ENCODE results near the gene TMSB4X. TPM values are rescaled to one million over a fixed set of nuclear protein-coding genes. Genes with fewer than 3 reads are reported as not detected.

Gene TMSB4X
- total and polyA plus RNA-seq, 2 of the 13 experiments (the other 11 are each of a cell fraction or from before 2014, with no cell fraction given), result 10.5 to 29.6 TPM

DNA sequence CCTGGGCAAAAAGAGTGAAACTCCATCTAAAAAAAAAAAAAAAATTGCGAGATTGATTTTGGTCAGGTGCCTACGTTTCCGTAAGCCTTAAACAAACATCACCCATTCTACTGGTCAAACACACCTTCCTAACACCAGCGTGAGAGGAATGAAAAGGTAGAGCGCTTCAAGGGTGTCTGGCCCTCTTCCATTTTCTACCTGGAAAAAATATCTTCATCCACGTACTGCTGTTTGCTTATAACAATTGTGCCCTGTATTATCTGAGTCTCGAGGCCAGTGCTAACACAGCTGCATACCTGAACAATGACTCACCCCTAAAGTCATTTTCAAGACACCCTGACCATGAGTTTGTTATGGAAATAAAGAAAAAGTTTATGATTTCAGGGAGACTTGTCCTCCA, 13.9 kb downstream of the TMSB4X start (continued):
- TF ChIP-seq, protein P1, sequence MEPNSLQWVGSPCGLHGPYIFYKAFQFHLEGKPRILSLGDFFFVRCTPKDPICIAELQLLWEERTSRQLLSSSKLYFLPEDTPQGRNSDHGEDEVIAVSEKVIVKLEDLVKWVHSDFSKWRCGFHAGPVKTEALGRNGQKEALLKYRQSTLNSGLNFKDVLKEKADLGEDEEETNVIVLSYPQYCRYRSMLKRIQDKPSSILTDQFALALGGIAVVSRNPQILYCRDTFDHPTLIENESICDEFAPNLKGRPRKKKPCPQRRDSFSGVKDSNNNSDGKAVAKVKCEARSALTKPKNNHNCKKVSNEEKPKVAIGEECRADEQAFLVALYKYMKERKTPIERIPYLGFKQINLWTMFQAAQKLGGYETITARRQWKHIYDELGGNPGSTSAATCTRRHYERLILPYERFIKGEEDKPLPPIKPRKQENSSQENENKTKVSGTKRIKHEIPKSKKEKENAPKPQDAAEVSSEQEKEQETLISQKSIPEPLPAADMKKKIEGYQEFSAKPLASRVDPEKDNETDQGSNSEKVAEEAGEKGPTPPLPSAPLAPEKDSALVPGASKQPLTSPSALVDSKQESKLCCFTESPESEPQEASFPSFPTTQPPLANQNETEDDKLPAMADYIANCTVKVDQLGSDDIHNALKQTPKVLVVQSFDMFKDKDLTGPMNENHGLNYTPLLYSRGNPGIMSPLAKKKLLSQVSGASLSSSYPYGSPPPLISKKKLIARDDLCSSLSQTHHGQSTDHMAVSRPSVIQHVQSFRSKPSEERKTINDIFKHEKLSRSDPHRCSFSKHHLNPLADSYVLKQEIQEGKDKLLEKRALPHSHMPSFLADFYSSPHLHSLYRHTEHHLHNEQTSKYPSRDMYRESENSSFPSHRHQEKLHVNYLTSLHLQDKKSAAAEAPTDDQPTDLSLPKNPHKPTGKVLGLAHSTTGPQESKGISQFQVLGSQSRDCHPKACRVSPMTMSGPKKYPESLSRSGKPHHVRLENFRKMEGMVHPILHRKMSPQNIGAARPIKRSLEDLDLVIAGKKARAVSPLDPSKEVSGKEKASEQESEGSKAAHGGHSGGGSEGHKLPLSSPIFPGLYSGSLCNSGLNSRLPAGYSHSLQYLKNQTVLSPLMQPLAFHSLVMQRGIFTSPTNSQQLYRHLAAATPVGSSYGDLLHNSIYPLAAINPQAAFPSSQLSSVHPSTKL (CRISPR knock-in tag; IDR thresholded peaks at IDR 0.05), result 0 out of 2 replicates have a peak, but pooled peaks have one; percentile 15
- TF ChIP-seq, protein P2, sequence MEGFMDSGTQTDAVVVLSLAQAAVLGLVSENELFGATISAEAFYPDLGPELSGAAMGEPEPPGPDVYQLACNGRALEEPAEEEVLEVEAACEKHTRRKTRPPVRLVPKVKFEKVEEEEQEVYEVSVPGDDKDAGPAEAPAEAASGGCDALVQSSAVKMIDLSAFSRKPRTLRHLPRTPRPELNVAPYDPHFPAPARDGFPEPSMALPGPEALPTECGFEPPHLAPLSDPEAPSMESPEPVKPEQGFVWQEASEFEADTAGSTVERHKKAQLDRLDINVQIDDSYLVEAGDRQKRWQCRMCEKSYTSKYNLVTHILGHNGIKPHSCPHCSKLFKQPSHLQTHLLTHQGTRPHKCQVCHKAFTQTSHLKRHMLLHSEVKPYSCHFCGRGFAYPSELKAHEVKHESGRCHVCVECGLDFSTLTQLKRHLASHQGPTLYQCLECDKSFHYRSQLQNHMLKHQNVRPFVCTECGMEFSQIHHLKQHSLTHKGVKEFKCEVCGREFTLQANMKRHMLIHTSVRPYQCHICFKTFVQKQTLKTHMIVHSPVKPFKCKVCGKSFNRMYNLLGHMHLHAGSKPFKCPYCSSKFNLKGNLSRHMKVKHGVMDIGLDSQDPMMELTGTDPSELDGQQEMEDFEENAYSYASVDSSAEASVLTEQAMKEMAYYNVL (CRISPR knock-in tag; IDR thresholded peaks at IDR 0.05; ENCODE audit: borderline replicate concordance), result no peak
- TF ChIP-seq, protein P3, sequence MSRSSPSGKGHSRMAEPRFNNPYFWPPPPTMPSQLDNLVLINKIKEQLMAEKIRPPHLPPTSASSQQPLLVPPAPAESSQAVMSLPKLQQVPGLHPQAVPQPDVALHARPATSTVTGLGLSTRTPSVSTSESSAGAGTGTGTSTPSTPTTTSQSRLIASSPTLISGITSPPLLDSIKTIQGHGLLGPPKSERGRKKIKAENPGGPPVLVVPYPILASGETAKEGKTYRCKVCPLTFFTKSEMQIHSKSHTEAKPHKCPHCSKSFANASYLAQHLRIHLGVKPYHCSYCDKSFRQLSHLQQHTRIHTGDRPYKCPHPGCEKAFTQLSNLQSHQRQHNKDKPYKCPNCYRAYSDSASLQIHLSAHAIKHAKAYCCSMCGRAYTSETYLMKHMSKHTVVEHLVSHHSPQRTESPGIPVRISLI (CRISPR knock-in tag; IDR thresholded peaks at IDR 0.05; ENCODE audit: borderline replicate concordance), result peak; percentile 47; the same call in 1 of the 2 replicates
- TF ChIP-seq FOSL1 (CRISPR knock-in tag; IDR thresholded peaks at IDR 0.05; ENCODE audit: borderline replicate concordance) (peak; percentile 56; the same call in 1 of the 2 replicates), SOX13 (IDR thresholded peaks at IDR 0.05) (no peak), SOX13 (CRISPR knock-in tag; conservative IDR thresholded peaks at IDR 0.05 in 1 of 2, IDR thresholded peaks at IDR 0.05 in 1 of 2) (peak in 1 of 2 experiments; percentile 68; a peak in 2 of 4 replicates), GLI4 (CRISPR knock-in tag; IDR thresholded peaks at IDR 0.05; ENCODE audit: borderline replicate concordance) (no peak), ZFP1 (CRISPR knock-in tag; IDR thresholded peaks at IDR 0.05) (no peak), ATRX (CRISPR knock-in tag; IDR thresholded peaks at IDR 0.05; ENCODE audit: borderline replicate concordance) (no peak)
- TF ChIP-seq, protein P4, sequence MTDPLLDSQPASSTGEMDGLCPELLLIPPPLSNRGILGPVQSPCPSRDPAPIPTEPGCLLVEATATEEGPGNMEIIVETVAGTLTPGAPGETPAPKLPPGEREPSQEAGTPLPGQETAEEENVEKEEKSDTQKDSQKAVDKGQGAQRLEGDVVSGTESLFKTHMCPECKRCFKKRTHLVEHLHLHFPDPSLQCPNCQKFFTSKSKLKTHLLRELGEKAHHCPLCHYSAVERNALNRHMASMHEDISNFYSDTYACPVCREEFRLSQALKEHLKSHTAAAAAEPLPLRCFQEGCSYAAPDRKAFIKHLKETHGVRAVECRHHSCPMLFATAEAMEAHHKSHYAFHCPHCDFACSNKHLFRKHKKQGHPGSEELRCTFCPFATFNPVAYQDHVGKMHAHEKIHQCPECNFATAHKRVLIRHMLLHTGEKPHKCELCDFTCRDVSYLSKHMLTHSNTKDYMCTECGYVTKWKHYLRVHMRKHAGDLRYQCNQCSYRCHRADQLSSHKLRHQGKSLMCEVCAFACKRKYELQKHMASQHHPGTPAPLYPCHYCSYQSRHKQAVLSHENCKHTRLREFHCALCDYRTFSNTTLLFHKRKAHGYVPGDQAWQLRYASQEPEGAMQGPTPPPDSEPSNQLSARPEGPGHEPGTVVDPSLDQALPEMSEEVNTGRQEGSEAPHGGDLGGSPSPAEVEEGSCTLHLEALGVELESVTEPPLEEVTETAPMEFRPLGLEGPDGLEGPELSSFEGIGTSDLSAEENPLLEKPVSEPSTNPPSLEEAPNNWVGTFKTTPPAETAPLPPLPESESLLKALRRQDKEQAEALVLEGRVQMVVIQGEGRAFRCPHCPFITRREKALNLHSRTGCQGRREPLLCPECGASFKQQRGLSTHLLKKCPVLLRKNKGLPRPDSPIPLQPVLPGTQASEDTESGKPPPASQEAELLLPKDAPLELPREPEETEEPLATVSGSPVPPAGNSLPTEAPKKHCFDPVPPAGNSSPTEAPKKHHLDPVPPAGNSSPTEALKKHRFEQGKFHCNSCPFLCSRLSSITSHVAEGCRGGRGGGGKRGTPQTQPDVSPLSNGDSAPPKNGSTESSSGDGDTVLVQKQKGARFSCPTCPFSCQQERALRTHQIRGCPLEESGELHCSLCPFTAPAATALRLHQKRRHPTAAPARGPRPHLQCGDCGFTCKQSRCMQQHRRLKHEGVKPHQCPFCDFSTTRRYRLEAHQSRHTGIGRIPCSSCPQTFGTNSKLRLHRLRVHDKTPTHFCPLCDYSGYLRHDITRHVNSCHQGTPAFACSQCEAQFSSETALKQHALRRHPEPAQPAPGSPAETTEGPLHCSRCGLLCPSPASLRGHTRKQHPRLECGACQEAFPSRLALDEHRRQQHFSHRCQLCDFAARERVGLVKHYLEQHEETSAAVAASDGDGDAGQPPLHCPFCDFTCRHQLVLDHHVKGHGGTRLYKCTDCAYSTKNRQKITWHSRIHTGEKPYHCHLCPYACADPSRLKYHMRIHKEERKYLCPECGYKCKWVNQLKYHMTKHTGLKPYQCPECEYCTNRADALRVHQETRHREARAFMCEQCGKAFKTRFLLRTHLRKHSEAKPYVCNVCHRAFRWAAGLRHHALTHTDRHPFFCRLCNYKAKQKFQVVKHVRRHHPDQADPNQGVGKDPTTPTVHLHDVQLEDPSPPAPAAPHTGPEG (CRISPR knock-in tag; IDR thresholded peaks at IDR 0.05), result no peak
- TF ChIP-seq, protein P5, sequence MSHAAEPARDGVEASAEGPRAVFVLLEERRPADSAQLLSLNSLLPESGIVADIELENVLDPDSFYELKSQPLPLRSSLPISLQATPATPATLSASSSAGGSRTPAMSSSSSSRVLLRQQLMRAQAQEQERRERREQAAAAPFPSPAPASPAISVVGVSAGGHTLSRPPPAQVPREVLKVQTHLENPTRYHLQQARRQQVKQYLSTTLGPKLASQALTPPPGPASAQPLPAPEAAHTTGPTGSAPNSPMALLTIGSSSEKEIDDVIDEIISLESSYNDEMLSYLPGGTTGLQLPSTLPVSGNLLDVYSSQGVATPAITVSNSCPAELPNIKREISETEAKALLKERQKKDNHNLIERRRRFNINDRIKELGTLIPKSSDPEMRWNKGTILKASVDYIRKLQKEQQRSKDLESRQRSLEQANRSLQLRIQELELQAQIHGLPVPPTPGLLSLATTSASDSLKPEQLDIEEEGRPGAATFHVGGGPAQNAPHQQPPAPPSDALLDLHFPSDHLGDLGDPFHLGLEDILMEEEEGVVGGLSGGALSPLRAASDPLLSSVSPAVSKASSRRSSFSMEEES (CRISPR knock-in tag; IDR thresholded peaks at IDR 0.05), result no peak
